PC-9 (cell line): ENCODE data around the gene MTHFSD.

ENCODE experiments used
- CTCF ChIP-seq: fragments of 200-600 bp; sonication (generic); conservative IDR thresholded peaks from 2 replicates; pipeline ENCODE4 v1.6.1; 2017; ENCODE audit warnings: mixed run types, antibody characterized with exemption, mild to moderate bottlenecking, moderate library complexity
- EZH2 ChIP-seq: fragments of 200-600 bp; sonication (generic); IDR thresholded peaks from 2 replicates; pipeline ENCODE4 v1.8.0; 2017; ENCODE audit warnings: antibody characterized with exemption, low read depth

DNA sequence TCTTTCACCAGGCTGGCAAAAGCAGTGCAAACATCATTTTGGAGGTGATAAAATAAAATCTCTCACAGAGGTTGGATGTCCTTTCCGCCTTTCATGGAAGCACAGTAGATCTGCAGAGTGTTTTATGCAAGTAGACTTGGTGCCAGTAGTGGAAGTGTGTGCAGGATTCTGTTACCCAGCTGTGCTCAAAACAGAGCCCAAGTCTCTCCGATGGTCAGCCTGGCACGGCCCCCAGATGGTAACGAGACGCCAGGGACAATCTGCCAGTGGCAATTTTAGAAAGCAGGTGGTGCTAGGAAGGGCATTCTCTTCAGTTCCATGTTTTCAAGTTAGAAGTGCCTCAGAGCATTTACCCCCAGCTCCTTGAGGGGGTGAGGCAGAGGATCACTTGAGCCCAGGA lies 1.5 kb upstream of the MTHFSD start:
- TF ChIP-seq CTCF (no peak), EZH2 (no peak)
